ENCODE data around the gene RAD51B. TPM values are rescaled to one million over a fixed set of nuclear protein-coding genes. Genes with fewer than 3 reads are reported as not detected.
A peak's percentile ranks its signal among the peaks of the same experiment; 100 is the strongest.

Gene RAD51B
- total RNA-seq, 4 donors from 2014 or later: 19.6 to 39.7 (median 25.4) TPM

- H3K27ac ChIP-seq: no peak overlapping the region
- no peaks in the 10 kb centered on the region for H3K9me3 ChIP-seq
- no peaks in the 10 kb centered on the region for H3K27me3 ChIP-seq
- 58% methylated on average over 3 of the region's 3 CpGs for WGBS
- peak; percentile 30 to 48 for DNase-seq (ENCODE audit: low spot score in 2 of 2)
- no peak for TF ChIP-seq POLR2A (IDR thresholded peaks at IDR 0.05)
- no peak for TF ChIP-seq POLR2AphosphoS5 (IDR thresholded peaks at IDR 0.05)
- TF ChIP-seq EP300 (IDR thresholded peaks at IDR 0.05): no peak
- no peak for TF ChIP-seq CTCF (IDR thresholded peaks at IDR 0.05)
- peaks cover 35% of the 10 kb centered on the region for H3K4me1 ChIP-seq
- no peaks in the 10 kb centered on the region for H3K36me3 ChIP-seq
- H3K4me3 ChIP-seq: no peak overlapping the region
Observed at GRCh38 chr14:68606176-68606575, 786.6 kb downstream of the RAD51B start.

- no peak for DNase-seq (ENCODE audit: low spot score in 2 of 2)
- Histone ChIP-seq H3K9me3 (no peaks in the 10 kb centered on the region), H3K27me3 (no peaks in the 10 kb centered on the region), H3K4me3 (no peak overlapping the region), H3K4me1 (peaks cover 39% of the 10 kb centered on the region), H3K27ac (peak overlapping the region; percentile 63), H3K36me3 (no peaks in the 10 kb centered on the region)
- 84% methylated on average over 4 of the region's 4 CpGs for WGBS
- no peak for TF ChIP-seq CTCF (IDR thresholded peaks at IDR 0.05)
- no peak for TF ChIP-seq POLR2AphosphoS5 (IDR thresholded peaks at IDR 0.05)
- no peak for TF ChIP-seq POLR2A (IDR thresholded peaks at IDR 0.05)
- TF ChIP-seq EP300 (IDR thresholded peaks at IDR 0.05): no peak
Observed at GRCh38 chr14:68606644-68607043, 787.1 kb downstream of the RAD51B start.

DNA sequence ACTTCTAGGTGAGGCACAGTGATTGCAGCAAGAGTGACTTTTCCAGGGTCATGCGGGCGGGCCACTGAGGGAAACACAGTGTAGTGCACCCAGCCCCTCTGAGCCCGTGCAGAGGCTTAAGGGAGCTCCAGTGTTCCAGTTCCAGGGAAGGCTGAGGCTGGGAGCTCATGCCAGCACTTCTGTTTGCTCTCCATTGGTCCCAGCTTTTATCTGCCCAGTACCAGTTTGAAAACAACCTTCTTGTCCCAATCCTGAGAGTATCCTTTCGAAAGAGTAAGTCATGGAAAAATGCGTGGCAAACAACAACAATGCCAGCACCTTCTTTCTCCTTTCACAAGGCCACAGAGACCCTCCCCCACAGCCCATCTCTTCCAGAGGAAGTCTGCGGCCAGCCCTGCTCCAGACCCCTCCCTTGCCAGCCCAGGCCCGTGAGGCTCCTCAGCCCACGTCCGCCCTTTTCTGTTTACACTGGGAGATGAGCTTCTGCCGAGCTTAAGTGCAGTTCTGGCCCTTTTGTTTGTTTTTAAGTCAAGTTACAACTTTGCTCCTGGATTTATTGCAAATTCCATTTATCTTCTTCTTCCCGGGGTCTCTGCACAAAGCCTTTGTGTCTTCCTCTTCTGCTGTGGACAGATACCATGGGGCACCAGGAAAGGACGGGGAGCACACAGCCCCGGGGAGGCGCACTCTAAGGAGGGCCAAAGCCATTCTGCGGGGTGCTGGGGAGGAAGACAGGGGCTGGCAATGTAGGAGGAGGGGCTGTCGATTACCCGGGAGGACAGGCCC is 787.7 kb downstream of the RAD51B start:
- peak; percentile 68 to 70 for DNase-seq (ENCODE audit: low spot score in 2 of 2)
- H3K36me3 ChIP-seq: no peaks in the 10 kb centered on the region
- H3K4me1 ChIP-seq: peaks cover 45% of the 10 kb centered on the region

DNA sequence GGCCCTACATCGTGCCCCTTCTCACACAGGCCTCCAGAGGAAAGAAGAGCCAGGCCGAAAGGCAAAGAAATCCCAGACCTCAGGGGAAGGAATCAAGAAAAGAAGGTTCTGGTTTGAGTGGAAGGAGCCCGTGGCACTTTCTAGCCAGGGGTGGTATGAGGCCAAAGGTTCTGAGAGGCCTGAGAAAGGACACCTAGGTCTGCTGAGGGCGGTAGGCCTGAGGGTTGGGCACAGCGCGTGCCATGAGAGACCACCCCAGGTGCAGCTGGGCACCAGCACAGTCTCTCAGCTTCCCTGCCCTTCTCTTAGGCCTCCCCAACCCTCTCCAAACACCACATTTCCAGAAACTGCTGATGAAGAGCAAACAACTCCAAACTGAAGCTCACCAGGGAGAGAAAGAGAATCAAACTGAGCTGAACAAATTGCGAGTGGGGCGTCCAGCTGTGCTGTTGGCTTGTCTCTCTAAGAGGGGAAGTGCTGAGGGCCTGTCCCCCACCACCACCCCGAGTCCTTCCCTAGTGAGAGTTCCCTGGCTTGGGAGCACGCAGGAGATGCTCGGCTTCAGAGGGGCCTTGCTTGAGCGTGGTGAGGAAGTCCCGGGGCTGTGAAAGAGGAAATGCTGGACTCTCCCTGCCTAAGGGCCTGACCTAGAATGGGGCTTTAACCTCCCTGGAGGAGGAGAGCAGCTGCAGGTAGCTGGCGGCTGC is 788.4 kb downstream of the RAD51B start:
- TF ChIP-seq POLR2AphosphoS5 (IDR thresholded peaks at IDR 0.05): no peak
- TF ChIP-seq EP300 (IDR thresholded peaks at IDR 0.05): no peak
- TF ChIP-seq POLR2A (IDR thresholded peaks at IDR 0.05): no peak
- Histone ChIP-seq H3K27ac (peak overlapping the region; percentile 63), H3K9me3 (no peaks in the 10 kb centered on the region), H3K4me3 (no peak overlapping the region), H3K27me3 (no peaks in the 10 kb centered on the region), H3K36me3 (no peaks in the 10 kb centered on the region), H3K4me1 (peaks cover 51% of the 10 kb centered on the region)
- WGBS: 71% methylated on average over 14 of the region's 14 CpGs
- DNase-seq (ENCODE audit: low spot score in 2 of 2): peak in 1 of 2 donors; percentile 65

More for the DNA sequence above, 787.7 kb downstream of the RAD51B start:
- Histone ChIP-seq H3K27me3 (no peaks in the 10 kb centered on the region), H3K9me3 (no peaks in the 10 kb centered on the region), H3K4me3 (no peak overlapping the region), H3K27ac (peak overlapping the region; percentile 63)
- no peak for TF ChIP-seq POLR2A (IDR thresholded peaks at IDR 0.05)
- no peak for TF ChIP-seq EP300 (IDR thresholded peaks at IDR 0.05)
- no peak for TF ChIP-seq POLR2AphosphoS5 (IDR thresholded peaks at IDR 0.05)
- no peak for TF ChIP-seq CTCF (IDR thresholded peaks at IDR 0.05)
- 55% methylated on average over 17 of the region's 17 CpGs for WGBS

- no peak for DNase-seq (ENCODE audit: low spot score in 2 of 2)
- 98% methylated on average over 4 of the region's 4 CpGs for WGBS
- H3K4me1 ChIP-seq: peaks cover 51% of the 10 kb centered on the region
Observed at GRCh38 chr14:68608574-68608962, 789.0 kb downstream of the RAD51B start.

More at GRCh38 chr14:68608574-68608962, 789.0 kb downstream of the RAD51B start:
- TF ChIP-seq POLR2AphosphoS5 (IDR thresholded peaks at IDR 0.05) (no peak), EP300 (IDR thresholded peaks at IDR 0.05) (no peak), POLR2A (IDR thresholded peaks at IDR 0.05) (no peak), CTCF (IDR thresholded peaks at IDR 0.05) (no peak)
- Histone ChIP-seq H3K4me3 (no peak overlapping the region), H3K27me3 (no peaks in the 10 kb centered on the region), H3K36me3 (no peaks in the 10 kb centered on the region), H3K27ac (peak overlapping the region; percentile 63), H3K9me3 (no peaks in the 10 kb centered on the region)
